ENCODE measurements around the gene PCSK2.
A peak's percentile ranks its signal among the peaks of the same experiment; 100 is the strongest.

DNA sequence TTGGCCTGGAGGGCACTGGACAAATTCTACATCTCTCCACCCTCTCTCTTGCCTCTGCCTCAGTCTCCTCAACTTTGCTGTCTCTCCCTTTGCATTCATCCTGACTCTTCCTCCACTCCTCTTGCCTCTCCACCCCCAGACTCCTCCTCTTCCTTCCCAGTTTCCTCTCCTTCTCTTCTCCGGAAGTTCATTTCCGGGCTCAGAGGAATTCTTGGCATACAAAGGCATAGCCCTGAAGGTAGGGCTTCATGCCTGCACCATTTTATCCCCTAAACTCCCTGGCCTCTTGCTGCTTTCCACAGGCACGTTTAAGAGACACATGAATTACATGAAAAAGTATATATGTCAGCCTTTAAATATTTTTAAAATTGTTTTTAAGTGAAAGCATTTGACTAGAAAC, 293.7 kb downstream of the PCSK2 start:
- TF ChIP-seq CTCF (IDR thresholded peaks at IDR 0.05; ENCODE audit: extremely low read depth in 1 of 2, insufficient read depth in 1 of 2, low read depth in 1 of 2, low read length in 2 of 2): no peak
- no peak for TF ChIP-seq POLR2A (IDR thresholded peaks at IDR 0.05; ENCODE audit: low read depth, low read length)
- TF ChIP-seq JUN (IDR thresholded peaks at IDR 0.05; ENCODE audit: borderline replicate concordance, insufficient read depth, insufficient read length, low read depth): no peak
- no peak for TF ChIP-seq MAX (IDR thresholded peaks at IDR 0.05; ENCODE audit: insufficient read depth, insufficient read length)
- TF ChIP-seq POLR2AphosphoS5 (IDR thresholded peaks at IDR 0.05; ENCODE audit: insufficient read depth, low read depth, low read length): peak; percentile 55
- no peak for TF ChIP-seq GATA2 (IDR thresholded peaks at IDR 0.05; ENCODE audit: insufficient read depth, insufficient read length, low read depth, low read length)

All from endothelial cell of umbilical vein (primary cell).